ENCODE data around the gene TMEM270. TPM values are rescaled to one million over a fixed set of nuclear protein-coding genes. Genes with fewer than 3 reads are reported as not detected.

Gene TMEM270
- total and polyA plus RNA-seq, 2 of the 8 experiments (the other 6 are each of a cell fraction or from before 2014, with no cell fraction given), result 0.26 TPM; not detected in 1

DNA sequence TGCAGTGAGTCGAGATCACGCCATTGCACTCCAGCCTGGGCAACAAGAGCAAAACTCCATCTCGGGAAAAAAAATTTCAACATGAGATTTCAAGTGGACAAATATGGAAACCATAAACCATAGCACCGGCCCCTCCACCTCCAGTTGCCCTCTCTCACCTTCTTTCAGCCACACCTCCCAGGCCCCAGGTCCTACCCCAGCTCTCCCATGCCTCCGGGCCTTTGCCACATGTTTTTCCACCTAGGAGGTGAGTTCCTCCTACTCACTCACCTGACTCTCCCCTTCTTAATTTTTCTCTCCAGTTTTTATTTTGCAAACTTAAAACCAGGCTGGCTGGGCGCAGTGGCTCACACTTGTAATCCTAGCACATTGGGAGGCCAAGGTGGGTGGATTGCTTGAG, 43.8 kb upstream of the TMEM270 start:
- Histone ChIP-seq H3K18ac (ENCODE audit: extremely low read depth, low read length) (no peak overlapping the region), H4K5ac (ENCODE audit: insufficient read length, low read depth, low read length) (no peak overlapping the region), H3K4ac (replicated peaks; ENCODE audit: insufficient read length, low read depth, low read length) (no peak overlapping the region), H2BK20ac (ENCODE audit: low read length) (no peak overlapping the region), H3K9ac (replicated peaks in 1 of 4; ENCODE audit: extremely low read depth in 1 of 4, low read depth in 3 of 4, low read length in 3 of 4) (no peak overlapping the region), H3K27me3 (replicated peaks in 1 of 4; ENCODE audit: control insufficient read depth in 3 of 4, extremely low read depth in 1 of 4, insufficient read depth in 3 of 4, low read length in 3 of 4) (no peaks in the 10 kb centered on the region), H3K4me2 (ENCODE audit: insufficient read depth in 1 of 2, low read depth in 2 of 2, low read length in 2 of 2) (no peak overlapping the region), H3K9me3 (ENCODE audit: insufficient read depth in 2 of 2, low read depth in 1 of 2, low read length in 1 of 2) (no peaks in the 10 kb centered on the region), H2BK15ac (ENCODE audit: low read length) (no peak overlapping the region), H3K23ac (ENCODE audit: insufficient read length) (no peak overlapping the region), H2BK5ac (ENCODE audit: low read depth, low read length) (no peak overlapping the region), H3K14ac (ENCODE audit: insufficient read length) (no peak overlapping the region), H4K8ac (ENCODE audit: extremely low read depth, insufficient read depth, low read length) (no peak overlapping the region), H4K91ac (replicated peaks; ENCODE audit: insufficient read length, low read length) (no peak overlapping the region), H4K20me1 (replicated peaks in 1 of 2; ENCODE audit: control insufficient read depth in 1 of 2, insufficient read depth in 2 of 2, low read length in 2 of 2) (no peaks in the 10 kb centered on the region), H2AFZ (ENCODE audit: low read length) (no peak overlapping the region), H3K4me3 (ENCODE audit: extremely low read depth in 1 of 4, insufficient read depth in 2 of 4, low read depth in 3 of 4, low read length in 4 of 4) (no peak overlapping the region), H3K36me3 (ENCODE audit: control insufficient read depth in 2 of 4, insufficient read depth in 4 of 4, low read length in 3 of 4) (no peaks in the 10 kb centered on the region), H3K79me2 (ENCODE audit: control insufficient read depth in 1 of 2, insufficient read depth in 2 of 2, low read length in 2 of 2) (no peaks in the 10 kb centered on the region), H3K79me1 (ENCODE audit: low read depth, low read length) (no peaks in the 10 kb centered on the region), H3K56ac (replicated peaks; ENCODE audit: insufficient read length, low read depth, low read length) (no peak overlapping the region), H3K27ac (ENCODE audit: low read depth, low read length) (no peak overlapping the region), H3K4me1 (replicated peaks in 1 of 4; ENCODE audit: control insufficient read depth in 3 of 4, insufficient read depth in 4 of 4, low read length in 3 of 4) (no peaks in the 10 kb centered on the region; a peak in 2 of 7 replicates), H2BK12ac (ENCODE audit: low read depth, low read length) (no peak overlapping the region), H2AK5ac (ENCODE audit: low read depth, low read length) (no peak overlapping the region), H3K23me2 (ENCODE audit: low read depth, low read length) (no peaks in the 10 kb centered on the region), H2BK120ac (replicated peaks; ENCODE audit: low read depth, low read length) (no peak overlapping the region)
- WGBS, 2 experiments (ENCODE audit: extremely low coverage in 1 of 2, insufficient coverage in 1 of 2, insufficient read length in 1 of 2, insufficient replicate concordance in 2 of 2, low coverage in 1 of 2, low lambda C conversion rate in 2 of 2, missing lambda C conversion rate in 1 of 2), result 97% methylated on average over 6 of the region's 6 CpGs; no CpG with 5 or more reads in 1 of the 2 experiments
- no peak for TF ChIP-seq CBX5 (IDR thresholded peaks at IDR 0.05; ENCODE audit: low read depth, low read length)
- CTCF ChIA-PET (ENCODE audit: partially characterized antibody), result interaction anchor here (1.3 to 5.2 kb wide), 4 partner anchors 9 to 37 kb away, joined by 3 to 23 read pairs (median 18); partner anchors contain the start of gene CLDN4
- FAIRE-seq (no peak), DNase-seq (ENCODE audit: low read depth in 1 of 2, low spot score in 2 of 2) (no peak)
- POLR2A ChIA-PET (ENCODE audit: partially characterized antibody), result interaction anchor here (10.0 kb wide), 1 partner anchor 15 kb away, joined by 72 read pairs; the partner anchor contains the start of gene CLDN4
